ENCODE measurements around the gene PHOSPHO2. TPM values are rescaled to one million over a fixed set of nuclear protein-coding genes. Genes with fewer than 3 reads are reported as not detected.

PHOSPHO2 gene
- polyA plus RNA-seq, 4 donors = 3.8 to 22.1 (median 5.3) TPM

- WGBS, 3 donors = 91 to 100% (median 94%) methylated on average over 1 of the region's 1 CpG
- no peak overlapping the region for H3K4me3 ChIP-seq (ENCODE audit: low read depth in 1 of 3, low read length in 3 of 3)
- FAIRE-seq (no peak), DNase-seq (no peak)
- peaks cover 0 to 2% (median 0%) of the 10 kb centered on the region in 3 donors for H3K27me3 ChIP-seq (ENCODE audit: control insufficient read depth in 3 of 3, insufficient read depth in 3 of 3, low read length in 3 of 3)
- H3K36me3 ChIP-seq (ENCODE audit: control insufficient read depth in 3 of 3, insufficient read depth in 2 of 3, low read depth in 1 of 3, low read length in 3 of 3) = no peaks in the 10 kb centered on the region
- no peak overlapping the region for H3K27ac ChIP-seq (ENCODE audit: low read depth in 1 of 3, low read length in 2 of 3)
- H3K4me1 ChIP-seq (ENCODE audit: control insufficient read depth in 3 of 3, insufficient read depth in 2 of 3, low read depth in 1 of 3, low read length in 2 of 3) = no peaks in the 10 kb centered on the region
- H3K9me3 ChIP-seq (ENCODE audit: control insufficient read depth in 2 of 2, insufficient read depth in 1 of 2, low read depth in 1 of 2, low read length in 1 of 2) = no peaks in the 10 kb centered on the region
Measured at GRCh38 chr2:169662744-169663143, 31.5 kb upstream of the PHOSPHO2 start.

GRCh38 chr2:169663247-169663646, 31.0 kb upstream of the PHOSPHO2 start:
- no peaks in the 10 kb centered on the region for H3K36me3 ChIP-seq (ENCODE audit: control insufficient read depth in 3 of 3, insufficient read depth in 2 of 3, low read depth in 1 of 3, low read length in 3 of 3)
- no peaks in the 10 kb centered on the region for H3K9me3 ChIP-seq (ENCODE audit: control insufficient read depth in 2 of 2, insufficient read depth in 1 of 2, low read depth in 1 of 2, low read length in 1 of 2)
- no peak for DNase-seq
- no peaks in the 10 kb centered on the region for H3K4me1 ChIP-seq (ENCODE audit: control insufficient read depth in 3 of 3, insufficient read depth in 2 of 3, low read depth in 1 of 3, low read length in 2 of 3)
- no peak overlapping the region for H3K4me3 ChIP-seq (ENCODE audit: low read depth in 1 of 3, low read length in 3 of 3)
- H3K27me3 ChIP-seq (ENCODE audit: control insufficient read depth in 3 of 3, insufficient read depth in 3 of 3, low read length in 3 of 3) = peaks cover 0 to 2% (median 0%) of the 10 kb centered on the region in 3 donors
- no peak for FAIRE-seq
- 85 to 90% (median 88%) methylated on average over 3 of the region's 3 CpGs for WGBS, 3 donors
- no peak overlapping the region for H3K27ac ChIP-seq (ENCODE audit: low read depth in 1 of 3, low read length in 2 of 3)

- no peak for FAIRE-seq
- Histone ChIP-seq H3K27me3 (ENCODE audit: control insufficient read depth in 3 of 3, insufficient read depth in 3 of 3, low read length in 3 of 3) (peaks cover 0 to 2% (median 0%) of the 10 kb centered on the region in 3 donors), H3K27ac (ENCODE audit: low read depth in 1 of 3, low read length in 2 of 3) (no peak overlapping the region), H3K36me3 (ENCODE audit: control insufficient read depth in 3 of 3, insufficient read depth in 2 of 3, low read depth in 1 of 3, low read length in 3 of 3) (no peaks in the 10 kb centered on the region), H3K9me3 (ENCODE audit: control insufficient read depth in 2 of 2, insufficient read depth in 1 of 2, low read depth in 1 of 2, low read length in 1 of 2) (no peaks in the 10 kb centered on the region), H3K4me3 (ENCODE audit: low read depth in 1 of 3, low read length in 3 of 3) (no peak overlapping the region), H3K4me1 (ENCODE audit: control insufficient read depth in 3 of 3, insufficient read depth in 2 of 3, low read depth in 1 of 3, low read length in 2 of 3) (no peaks in the 10 kb centered on the region)
- 79 to 97% (median 81%) methylated on average over 1 of the region's 1 CpG for WGBS, 3 donors
- DNase-seq = no peak
Measured at GRCh38 chr2:169664600-169664977, 29.7 kb upstream of the PHOSPHO2 start.

- Histone ChIP-seq H3K27me3 (ENCODE audit: control insufficient read depth in 3 of 3, insufficient read depth in 3 of 3, low read length in 3 of 3) (peaks cover 0 to 2% (median 0%) of the 10 kb centered on the region in 3 donors), H3K36me3 (ENCODE audit: control insufficient read depth in 3 of 3, insufficient read depth in 2 of 3, low read depth in 1 of 3, low read length in 3 of 3) (no peaks in the 10 kb centered on the region), H3K27ac (ENCODE audit: low read depth in 1 of 3, low read length in 2 of 3) (no peak overlapping the region), H3K4me1 (ENCODE audit: control insufficient read depth in 3 of 3, insufficient read depth in 2 of 3, low read depth in 1 of 3, low read length in 2 of 3) (no peaks in the 10 kb centered on the region), H3K9me3 (ENCODE audit: control insufficient read depth in 2 of 2, insufficient read depth in 1 of 2, low read depth in 1 of 2, low read length in 1 of 2) (no peaks in the 10 kb centered on the region), H3K4me3 (ENCODE audit: low read depth in 1 of 3, low read length in 3 of 3) (no peak overlapping the region)
- no peak for DNase-seq
- WGBS, 3 donors = 68 to 74% (median 70%) methylated on average over 1 of the region's 1 CpG
- no peak for FAIRE-seq
Measured at GRCh38 chr2:169664978-169665930, 29.0 kb upstream of the PHOSPHO2 start.

GRCh38 chr2:169667583-169667982, 26.7 kb upstream of the PHOSPHO2 start:
- Histone ChIP-seq H3K27ac (ENCODE audit: low read depth in 1 of 3, low read length in 2 of 3) (no peak overlapping the region), H3K4me3 (ENCODE audit: low read depth in 1 of 3, low read length in 3 of 3) (no peak overlapping the region), H3K9me3 (ENCODE audit: control insufficient read depth in 2 of 2, insufficient read depth in 1 of 2, low read depth in 1 of 2, low read length in 1 of 2) (no peaks in the 10 kb centered on the region), H3K27me3 (ENCODE audit: control insufficient read depth in 3 of 3, insufficient read depth in 3 of 3, low read length in 3 of 3) (peaks cover 0 to 2% (median 0%) of the 10 kb centered on the region in 3 donors), H3K36me3 (ENCODE audit: control insufficient read depth in 3 of 3, insufficient read depth in 2 of 3, low read depth in 1 of 3, low read length in 3 of 3) (no peaks in the 10 kb centered on the region), H3K4me1 (ENCODE audit: control insufficient read depth in 3 of 3, insufficient read depth in 2 of 3, low read depth in 1 of 3, low read length in 2 of 3) (no peaks in the 10 kb centered on the region)
- 18 to 28% (median 24%) methylated on average over 2 of the region's 2 CpGs for WGBS, 3 donors
- DNase-seq (no peak), FAIRE-seq (no peak)

- H3K9me3 ChIP-seq (ENCODE audit: control insufficient read depth in 2 of 2, insufficient read depth in 1 of 2, low read depth in 1 of 2, low read length in 1 of 2) = no peaks in the 10 kb centered on the region
- no peak for DNase-seq
- H3K27me3 ChIP-seq (ENCODE audit: control insufficient read depth in 3 of 3, insufficient read depth in 3 of 3, low read length in 3 of 3) = peaks cover 0 to 2% (median 0%) of the 10 kb centered on the region in 3 donors
- no peak for FAIRE-seq
- H3K4me3 ChIP-seq (ENCODE audit: low read depth in 1 of 3, low read length in 3 of 3) = no peak overlapping the region
- H3K4me1 ChIP-seq (ENCODE audit: control insufficient read depth in 3 of 3, insufficient read depth in 2 of 3, low read depth in 1 of 3, low read length in 2 of 3) = no peaks in the 10 kb centered on the region
- H3K27ac ChIP-seq (ENCODE audit: low read depth in 1 of 3, low read length in 2 of 3) = no peak overlapping the region
- H3K36me3 ChIP-seq (ENCODE audit: control insufficient read depth in 3 of 3, insufficient read depth in 2 of 3, low read depth in 1 of 3, low read length in 3 of 3) = no peaks in the 10 kb centered on the region
- 55 to 65% (median 57%) methylated on average over 2 of the region's 2 CpGs for WGBS, 3 donors
Measured at GRCh38 chr2:169670215-169670651, 24.0 kb upstream of the PHOSPHO2 start.

GRCh38 chr2:169670937-169671336, 23.3 kb upstream of the PHOSPHO2 start:
- Histone ChIP-seq H3K4me3 (ENCODE audit: low read depth in 1 of 3, low read length in 3 of 3) (no peak overlapping the region), H3K36me3 (ENCODE audit: control insufficient read depth in 3 of 3, insufficient read depth in 2 of 3, low read depth in 1 of 3, low read length in 3 of 3) (no peaks in the 10 kb centered on the region), H3K9me3 (ENCODE audit: control insufficient read depth in 2 of 2, insufficient read depth in 1 of 2, low read depth in 1 of 2, low read length in 1 of 2) (no peaks in the 10 kb centered on the region), H3K27ac (ENCODE audit: low read depth in 1 of 3, low read length in 2 of 3) (no peak overlapping the region), H3K4me1 (ENCODE audit: control insufficient read depth in 3 of 3, insufficient read depth in 2 of 3, low read depth in 1 of 3, low read length in 2 of 3) (no peaks in the 10 kb centered on the region), H3K27me3 (ENCODE audit: control insufficient read depth in 3 of 3, insufficient read depth in 3 of 3, low read length in 3 of 3) (peaks cover 0 to 2% (median 0%) of the 10 kb centered on the region in 3 donors)
- 91 to 98% (median 96%) methylated on average over 4 of the region's 4 CpGs for WGBS, 3 donors
- FAIRE-seq (no peak), DNase-seq (no peak)

GRCh38 chr2:169672406-169672805, 21.9 kb upstream of the PHOSPHO2 start:
- Histone ChIP-seq H3K27me3 (ENCODE audit: control insufficient read depth in 3 of 3, insufficient read depth in 3 of 3, low read length in 3 of 3) (no peaks in the 10 kb centered on the region), H3K4me1 (ENCODE audit: control insufficient read depth in 3 of 3, insufficient read depth in 2 of 3, low read depth in 1 of 3, low read length in 2 of 3) (no peaks in the 10 kb centered on the region), H3K27ac (ENCODE audit: low read depth in 1 of 3, low read length in 2 of 3) (no peak overlapping the region), H3K36me3 (ENCODE audit: control insufficient read depth in 3 of 3, insufficient read depth in 2 of 3, low read depth in 1 of 3, low read length in 3 of 3) (no peaks in the 10 kb centered on the region), H3K4me3 (ENCODE audit: low read depth in 1 of 3, low read length in 3 of 3) (no peak overlapping the region), H3K9me3 (ENCODE audit: control insufficient read depth in 2 of 2, insufficient read depth in 1 of 2, low read depth in 1 of 2, low read length in 1 of 2) (no peaks in the 10 kb centered on the region)
- 75 to 86% (median 85%) methylated on average over 6 of the region's 6 CpGs for WGBS, 3 donors
- FAIRE-seq = no peak
- no peak for DNase-seq

Measured in small intestine (tissue), 7 donors.